Upper lobe of left lung (tissue), 6 donors: ENCODE results near the gene SCTR. TPM values are rescaled to one million over a fixed set of nuclear protein-coding genes. Genes with fewer than 3 reads are reported as not detected.

Source experiments
- ATAC-seq, 2 donors: fragments of 200-7000 bp; cut with Tn5 transposase; one replicate each; pipeline ENCODE4 v1.9.1; 2022; ENCODE audit warnings: mild to moderate bottlenecking in 2 of 2, moderate library complexity in 2 of 2; ENCODE audit not compliant: low FRiP score in 2 of 2
- DNase-seq, 2 donors: peaks; one replicate each; pipeline ENCODE4 v3.0.0-alpha.2; 2019 to 2020
- H3K27ac ChIP-seq, 4 donors: fragments of 200-600 bp; sonication (generic); one replicate each; pipeline ENCODE4 v1.5.1; 2016 to 2019
- H3K27me3 ChIP-seq, 4 donors: fragments of 200-600 bp; sonication (generic); one replicate each; pipeline ENCODE4 v1.5.1; 2017 to 2019
- H3K36me3 ChIP-seq, 4 donors: fragments of 200-600 bp; sonication (generic); one replicate each; pipeline ENCODE4 v1.5.1; 2016 to 2019
- H3K4me1 ChIP-seq, 4 donors: fragments of 200-600 bp; sonication (generic); one replicate each; pipeline ENCODE4 v1.5.1; 2018 to 2019
- H3K4me3 ChIP-seq, 4 donors: fragments of 200-600 bp; sonication (generic); one replicate each; pipeline ENCODE4 v1.5.1; 2017 to 2019; ENCODE audit warnings: mild to moderate bottlenecking in 2 of 4, moderate library complexity in 1 of 4
- H3K9me3 ChIP-seq, 4 donors: fragments of 200-600 bp; sonication (generic); one replicate each; pipeline ENCODE4 v1.5.1; 2018 to 2019
- EP300 ChIP-seq, 4 donors: sonication (generic); formaldehyde crosslinking; IDR thresholded peaks; one replicate each; pipeline ENCODE4 v1.5.1; 2017; ENCODE audit warnings: antibody characterized with exemption in 4 of 4, control low read depth in 2 of 4
- POLR2A ChIP-seq, 4 donors: fragments of 450-650 bp; IDR thresholded peaks; one replicate each; pipeline ENCODE4 v1.5.1; 2016 to 2017; ENCODE audit warnings: antibody characterized with exemption in 4 of 4, mild to moderate bottlenecking in 2 of 4
- POLR2AphosphoS5 ChIP-seq, 2 donors: sonication (generic); formaldehyde crosslinking; IDR thresholded peaks; one replicate each; pipeline ENCODE4 v1.5.1; 2017; ENCODE audit warnings: antibody characterized with exemption in 2 of 2
- WGBS, 2 donors: methylation state at CpG; one replicate each; pipeline ENCODE4 v1.1.5; 2017 to 2018; 5-methylcytosine and 5-hydroxymethylcytosine counted together
- total RNA-seq, 6 donors: library from RNA; depleted of rRNA in 4 of 6; stranded (reverse); fragments of >200 nt in 4 of 6; gene quantifications; one replicate each; pipeline versions ENCODE4 v1.1.0 to v1.2.1, GENCODE V29; 2016 to 2021
- TF ChIP-seq, protein P1 (sequence below), 6 experiments: fragments of 450-650 bp in 4 of 6; fragments of 200-600 bp in 2 of 6; sonication (generic) in 2 of 6; IDR thresholded peaks; one replicate each; pipeline ENCODE4 v1.5.1; 2016 to 2019; ENCODE audit warnings: antibody characterized with exemption in 6 of 6
- donor health status: DM: no; HTN: no; CAD: no; lungs with moderate emphysema.
- donor health status: DM: no; HTN: yes; CAD: no; lungs with severe emphysema.

SCTR gene
- total RNA-seq, 6 donors from 2014 or later, result 3.2 to 52.5 (median 16.6) TPM

DNA sequence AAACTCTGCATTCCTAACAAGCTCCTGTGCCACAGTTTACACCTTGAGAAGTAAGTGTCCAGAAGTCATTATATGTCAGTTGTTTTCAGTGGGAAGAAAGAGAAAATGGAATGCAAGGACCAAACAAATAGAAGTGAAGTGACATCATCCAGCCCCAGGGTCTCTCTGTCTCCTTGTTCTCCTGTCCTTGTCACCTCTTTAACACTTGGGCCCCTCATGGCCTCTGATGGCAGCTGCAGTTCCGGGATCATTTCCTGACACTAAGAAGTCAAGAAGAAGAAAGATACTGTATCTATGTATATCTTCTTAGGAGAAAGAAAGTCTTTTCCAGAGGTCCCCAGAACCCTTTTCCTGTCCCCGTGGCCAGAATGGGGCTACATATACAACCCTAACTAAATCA is 17.2 kb upstream of the SCTR start:
- 61 to 74% methylated on average over 2 of the region's 2 CpGs for WGBS, 2 donors

DNA sequence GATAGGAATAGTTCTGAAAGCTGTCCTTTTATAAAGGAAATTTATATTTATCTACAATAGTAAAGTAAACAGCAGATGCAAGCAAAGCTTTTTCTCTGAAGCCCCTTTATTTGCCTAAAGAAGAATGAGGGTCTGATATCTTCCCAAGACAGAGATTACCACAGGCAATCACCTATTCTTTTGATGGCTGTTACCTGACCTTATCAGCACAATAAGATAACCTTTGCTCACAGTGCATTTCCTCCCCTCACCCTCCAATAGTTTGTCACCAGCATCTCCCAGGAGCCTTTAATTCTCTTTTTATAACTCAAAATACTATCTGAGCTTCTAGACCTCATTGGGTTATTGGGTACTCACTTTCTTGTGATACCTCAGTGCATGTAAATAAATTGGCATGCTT is 13.5 kb upstream of the SCTR start:
- Histone ChIP-seq H3K4me1 (no peaks in the 10 kb centered on the region), H3K4me3 (no peak overlapping the region), H3K27me3 (no peaks in the 10 kb centered on the region), H3K36me3 (no peaks in the 10 kb centered on the region), H3K27ac (no peak overlapping the region), H3K9me3 (peaks cover 6 to 14% (median 9%) of the 10 kb centered on the region in 4 donors)
- TF ChIP-seq POLR2AphosphoS5 (IDR thresholded peaks at IDR 0.05) (no peak), POLR2A (IDR thresholded peaks at IDR 0.05) (no peak), EP300 (IDR thresholded peaks at IDR 0.05) (no peak)
- TF ChIP-seq, protein P1, sequence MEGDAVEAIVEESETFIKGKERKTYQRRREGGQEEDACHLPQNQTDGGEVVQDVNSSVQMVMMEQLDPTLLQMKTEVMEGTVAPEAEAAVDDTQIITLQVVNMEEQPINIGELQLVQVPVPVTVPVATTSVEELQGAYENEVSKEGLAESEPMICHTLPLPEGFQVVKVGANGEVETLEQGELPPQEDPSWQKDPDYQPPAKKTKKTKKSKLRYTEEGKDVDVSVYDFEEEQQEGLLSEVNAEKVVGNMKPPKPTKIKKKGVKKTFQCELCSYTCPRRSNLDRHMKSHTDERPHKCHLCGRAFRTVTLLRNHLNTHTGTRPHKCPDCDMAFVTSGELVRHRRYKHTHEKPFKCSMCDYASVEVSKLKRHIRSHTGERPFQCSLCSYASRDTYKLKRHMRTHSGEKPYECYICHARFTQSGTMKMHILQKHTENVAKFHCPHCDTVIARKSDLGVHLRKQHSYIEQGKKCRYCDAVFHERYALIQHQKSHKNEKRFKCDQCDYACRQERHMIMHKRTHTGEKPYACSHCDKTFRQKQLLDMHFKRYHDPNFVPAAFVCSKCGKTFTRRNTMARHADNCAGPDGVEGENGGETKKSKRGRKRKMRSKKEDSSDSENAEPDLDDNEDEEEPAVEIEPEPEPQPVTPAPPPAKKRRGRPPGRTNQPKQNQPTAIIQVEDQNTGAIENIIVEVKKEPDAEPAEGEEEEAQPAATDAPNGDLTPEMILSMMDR (IDR thresholded peaks at IDR 0.05), result no peak
- no peak for ATAC-seq
- no peak for DNase-seq

More for the DNA sequence above, 17.2 kb upstream of the SCTR start:
- DNase-seq (no peak), ATAC-seq (no peak)
- Histone ChIP-seq H3K36me3 (no peaks in the 10 kb centered on the region), H3K4me1 (peaks cover 0 to 28% (median 18%) of the 10 kb centered on the region in 4 donors), H3K9me3 (no peaks in the 10 kb centered on the region), H3K27me3 (peaks cover 0 to 6% (median 2%) of the 10 kb centered on the region in 4 donors), H3K4me3 (no peak overlapping the region), H3K27ac (no peak overlapping the region)
- TF ChIP-seq POLR2AphosphoS5 (IDR thresholded peaks at IDR 0.05), result no peak
- no peak for TF ChIP-seq EP300 (IDR thresholded peaks at IDR 0.05)
- TF ChIP-seq, protein P1 (IDR thresholded peaks at IDR 0.05), result no peak
- TF ChIP-seq POLR2A (IDR thresholded peaks at IDR 0.05), result no peak

DNA sequence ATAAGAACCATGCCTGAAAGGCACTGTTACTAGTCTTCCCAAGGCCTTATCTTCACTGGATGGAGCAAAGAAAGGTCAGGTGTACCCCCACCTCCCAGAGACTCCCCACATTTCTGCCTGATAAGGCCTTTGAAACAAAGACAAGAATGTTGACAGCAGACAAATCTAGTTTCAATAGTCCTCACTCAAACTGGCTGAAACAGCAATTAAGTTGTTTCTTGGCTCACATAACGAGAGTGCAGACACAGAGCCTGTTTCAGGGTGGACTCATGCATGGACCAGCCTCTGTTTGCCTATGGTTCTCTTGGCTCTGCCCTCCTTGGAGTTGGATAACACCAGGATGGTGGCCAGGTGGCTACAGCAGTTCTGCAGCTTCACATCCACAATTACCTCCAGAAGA is 12.4 kb upstream of the SCTR start:
- Histone ChIP-seq H3K9me3 (peaks cover 7 to 16% (median 11%) of the 10 kb centered on the region in 4 donors), H3K27me3 (no peaks in the 10 kb centered on the region), H3K4me3 (no peak overlapping the region), H3K27ac (no peak overlapping the region), H3K4me1 (no peaks in the 10 kb centered on the region), H3K36me3 (no peaks in the 10 kb centered on the region)
- TF ChIP-seq POLR2A (IDR thresholded peaks at IDR 0.05), result no peak
- TF ChIP-seq, protein P1 (IDR thresholded peaks at IDR 0.05), result no peak
- no peak for TF ChIP-seq EP300 (IDR thresholded peaks at IDR 0.05)
- no peak for TF ChIP-seq POLR2AphosphoS5 (IDR thresholded peaks at IDR 0.05)
- 67 to 78% methylated on average over 1 of the region's 1 CpG for WGBS, 2 donors
- no peak for DNase-seq
- no peak for ATAC-seq

DNA sequence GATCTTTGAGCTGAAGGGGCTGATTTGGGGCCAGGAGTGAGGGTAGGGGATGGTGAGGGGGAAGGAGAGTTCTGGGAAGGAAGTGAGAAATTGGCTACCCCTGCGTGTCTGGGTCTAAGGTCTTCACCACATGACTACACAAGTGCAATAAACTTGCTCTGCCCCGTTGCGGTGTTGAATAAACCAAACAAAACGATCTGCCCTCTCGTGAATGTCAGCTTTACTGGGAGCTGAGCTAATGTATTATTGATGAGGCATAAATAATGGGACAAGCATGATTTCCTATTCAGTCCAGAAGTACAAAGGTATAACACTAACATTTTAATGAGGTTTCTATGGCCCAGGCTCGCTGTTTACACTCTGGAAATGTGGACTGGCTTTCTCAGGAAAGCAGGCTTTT is 11.9 kb upstream of the SCTR start:
- H3K4me3 ChIP-seq, result no peak overlapping the region
- H3K27ac ChIP-seq, result no peak overlapping the region
- H3K9me3 ChIP-seq, result peaks cover 7 to 16% (median 11%) of the 10 kb centered on the region in 4 donors
- ATAC-seq (no peak), DNase-seq (no peak)
- no peaks in the 10 kb centered on the region for H3K27me3 ChIP-seq
- TF ChIP-seq, protein P1 (IDR thresholded peaks at IDR 0.05), result no peak
- TF ChIP-seq POLR2A (IDR thresholded peaks at IDR 0.05) (no peak), POLR2AphosphoS5 (IDR thresholded peaks at IDR 0.05) (no peak), EP300 (IDR thresholded peaks at IDR 0.05) (no peak)
- no peaks in the 10 kb centered on the region for H3K36me3 ChIP-seq
- no peaks in the 10 kb centered on the region for H3K4me1 ChIP-seq
- WGBS, 2 donors, result 70% methylated on average over 6 of the region's 6 CpGs

DNA sequence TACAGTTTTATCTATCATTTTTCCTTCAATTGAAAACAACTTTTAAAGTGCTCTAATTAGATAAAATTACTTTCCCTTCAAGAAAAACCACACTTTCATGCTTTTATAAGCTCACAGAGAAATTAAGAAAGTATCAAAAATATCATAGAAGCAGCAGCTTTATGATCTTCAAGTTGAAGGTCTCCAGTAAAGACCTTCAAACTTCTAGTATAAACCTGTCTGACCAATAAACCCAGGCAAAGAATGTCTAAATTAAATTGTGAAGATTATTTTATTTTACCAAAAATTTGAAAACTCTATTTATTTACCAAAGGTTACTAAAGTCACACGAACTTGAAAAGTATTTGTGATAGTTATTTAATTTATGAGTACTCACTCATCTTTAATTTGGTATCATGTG is 9.3 kb upstream of the SCTR start:
- WGBS, 2 donors, result 86 to 88% methylated on average over 1 of the region's 1 CpG
- peaks cover 7 to 16% (median 11%) of the 10 kb centered on the region in 4 donors for H3K9me3 ChIP-seq
- no peak for DNase-seq

More for the DNA sequence above, 9.3 kb upstream of the SCTR start:
- ATAC-seq, result no peak
- Histone ChIP-seq H3K27me3 (no peaks in the 10 kb centered on the region), H3K36me3 (no peaks in the 10 kb centered on the region), H3K4me3 (no peak overlapping the region), H3K27ac (no peak overlapping the region), H3K4me1 (no peaks in the 10 kb centered on the region)
- TF ChIP-seq POLR2A (IDR thresholded peaks at IDR 0.05), result no peak
- TF ChIP-seq EP300 (IDR thresholded peaks at IDR 0.05), result no peak
- TF ChIP-seq, protein P1 (IDR thresholded peaks at IDR 0.05), result no peak
- no peak for TF ChIP-seq POLR2AphosphoS5 (IDR thresholded peaks at IDR 0.05)
